ENCODE data around the gene GID8. TPM values are rescaled to one million over a fixed set of nuclear protein-coding genes. Genes with fewer than 3 reads are reported as not detected.
A peak's percentile ranks its signal among the peaks of the same experiment; 100 is the strongest.

The GID8 gene
- total and polyA plus RNA-seq, 2 of the 4 experiments (the other 2 are of a cell fraction), result 21.5 to 33.9 TPM

DNA sequence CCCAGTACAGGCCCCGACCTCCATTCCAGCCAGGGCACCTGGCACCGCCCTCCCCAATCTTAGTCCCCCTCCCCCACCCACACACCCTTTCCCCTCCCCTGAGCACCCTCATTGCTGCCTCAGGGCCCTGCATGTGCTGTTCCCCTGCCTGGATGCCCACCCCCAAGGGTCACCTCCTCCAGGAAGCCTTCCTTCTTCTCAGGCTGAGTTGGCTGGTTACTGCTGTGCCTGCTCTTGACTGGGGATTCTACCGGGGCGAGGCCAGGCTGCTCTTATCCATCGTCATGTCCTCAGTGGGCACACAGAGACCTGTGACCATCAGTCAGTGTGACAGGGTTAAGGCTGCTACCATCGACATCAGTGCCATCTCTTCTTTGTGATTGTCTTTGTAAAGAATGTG is 45.3 kb downstream of the GID8 start (continued):
- TF ChIP-seq CHD1 (IDR thresholded peaks at IDR 0.05; ENCODE audit: low read depth, low read length) (no peak), POLR2A (IDR thresholded peaks at IDR 0.05; ENCODE audit: low read depth, low read length) (no peak), FOS (IDR thresholded peaks at IDR 0.05; ENCODE audit: low read depth, low read length) (no peak), MAFK (IDR thresholded peaks at IDR 0.05; ENCODE audit: low read depth, low read length) (no peak), MAZ (IDR thresholded peaks at IDR 0.05; ENCODE audit: borderline replicate concordance, low read depth, low read length) (no peak)

- no peak overlapping the region for H2BK15ac ChIP-seq (ENCODE audit: low read depth, low read length)
- no peak overlapping the region for H3K9ac ChIP-seq (ENCODE audit: low read depth, low read length)
- H4K91ac ChIP-seq (ENCODE audit: insufficient read depth, low read depth, low read length), result no peak overlapping the region
- no peaks in the 10 kb centered on the region for H3K4me1 ChIP-seq (ENCODE audit: control insufficient read depth, insufficient read depth, low read length)
- no peaks in the 10 kb centered on the region for H3K9me1 ChIP-seq (ENCODE audit: insufficient read depth, low read length)
- H3K79me1 ChIP-seq (ENCODE audit: low read depth in 1 of 2, low read length in 2 of 2), result no peaks in the 10 kb centered on the region
- dilution Hi-C loops (cut with HindIII; ENCODE audit: low sequenced_read_pairs, unreplicated experiment) (no loop called here), in situ Hi-C loops (cut with MboI; ENCODE audit: low sequenced_read_pairs) (no loop called here), intact Hi-C loops (cut with micrococcal nuclease) (no loop called here)
- no peaks in the 10 kb centered on the region for H3K36me3 ChIP-seq (ENCODE audit: control insufficient read depth, insufficient read depth, low read length)
- ChIA-PET POLR2A (ENCODE audit: unreplicated experiment) (no interaction called here), CTCF (no interaction called here)
- no peaks in the 10 kb centered on the region for H3K9me3 ChIP-seq (ENCODE audit: control insufficient read depth, insufficient read depth, low read length)
- ATAC-seq (ENCODE audit: low read depth), result no peak
- BruUV-seq (replicated peaks), result no TSS peak
- H3K27me3 ChIP-seq (ENCODE audit: control insufficient read depth, insufficient read depth, low read length), result peaks cover 64% of the 10 kb centered on the region
- no peak overlapping the region for H2BK5ac ChIP-seq (ENCODE audit: low read depth, low read length, poor library complexity, severe bottlenecking)
- no peak overlapping the region for H3K4me3 ChIP-seq (ENCODE audit: insufficient read depth, low read depth, low read length)
- H3K14ac ChIP-seq (replicated peaks; ENCODE audit: low read depth, low read length), result no peak overlapping the region
- H2BK120ac ChIP-seq (ENCODE audit: low read depth, low read length), result no peak overlapping the region
- no peak overlapping the region for H3K27ac ChIP-seq (ENCODE audit: insufficient read depth, low read length)
- no peak overlapping the region for H2AFZ ChIP-seq (replicated peaks; ENCODE audit: low read length, poor library complexity)
- no peak overlapping the region for H2AK5ac ChIP-seq (ENCODE audit: low read depth, low read length)
- DNase-seq, result no peak
- H3K23ac ChIP-seq (ENCODE audit: low read depth, low read length), result no peak overlapping the region
- H2AK9ac ChIP-seq (replicated peaks; ENCODE audit: low read depth, low read length, poor library complexity), result no peak overlapping the region
- H3K4ac ChIP-seq (ENCODE audit: low read depth, low read length), result no peak overlapping the region
- H2BK20ac ChIP-seq (ENCODE audit: low read depth, low read length), result no peak overlapping the region
- no peak overlapping the region for H4K5ac ChIP-seq (ENCODE audit: low read depth, low read length)
- H4K8ac ChIP-seq (ENCODE audit: low read depth in 2 of 2, low read length in 2 of 2), result no peak overlapping the region
- H3K4me2 ChIP-seq (ENCODE audit: low read depth, low read length), result no peak overlapping the region
- WGBS, 2 experiments (ENCODE audit: extremely low coverage in 2 of 2, insufficient read length in 1 of 2), result 27% methylated on average over 7 of the region's 18 CpGs; no CpG with 5 or more reads in 1 of the 2 experiments
- no peak overlapping the region for H3K56ac ChIP-seq (ENCODE audit: extremely low read depth, insufficient read depth, low read length)
- H4K20me1 ChIP-seq (ENCODE audit: insufficient read depth, low read length), result no peaks in the 10 kb centered on the region
- no peak for TF ChIP-seq CEBPB (IDR thresholded peaks at IDR 0.05; ENCODE audit: low read depth, low read length)
- TF ChIP-seq RCOR1 (IDR thresholded peaks at IDR 0.05; ENCODE audit: insufficient replicate concordance, low read length), result no peak
- TF ChIP-seq MAFK (IDR thresholded peaks at IDR 0.05; ENCODE audit: low read depth, low read length), result peak; percentile 35; the same call in 1 of the 2 replicates
- no peak for TF ChIP-seq RAD21 (IDR thresholded peaks at IDR 0.05; ENCODE audit: low read length)
- no peak for TF ChIP-seq SMC3 (IDR thresholded peaks at IDR 0.05; ENCODE audit: low read depth, low read length)
- H3K18ac ChIP-seq (ENCODE audit: low read depth, low read length), result no peak overlapping the region
Measured at GRCh38 chr20:62984666-62985443, 46.9 kb downstream of the GID8 start.

Measured in IMR-90 (cell line).